Renal cortex interstitium (tissue), 11 donors: ENCODE results near the gene MSRB3. TPM values are rescaled to one million over a fixed set of nuclear protein-coding genes. Genes with fewer than 3 reads are reported as not detected.
A peak's percentile ranks its signal among the peaks of the same experiment; 100 is the strongest.
"Not testable (repeated sequence)": the region's sequence is repeated elsewhere in the genome, so short reads cannot be mapped to it uniquely, and the experiment has no call there.

ENCODE experiments used
- DNase-seq, 11 donors: peaks; one replicate each; pipeline ENCODE4 v3.0.0-alpha.2; 2013; ENCODE audit warnings: low read depth in 9 of 11, low spot score in 4 of 11; ENCODE audit errors: extremely low read depth in 1 of 11
- polyA plus RNA-seq, 3 donors: library from polyadenylated mRNA; unstranded; fragments of 120-200 nt; gene quantifications; one replicate each; pipeline ENCODE4 v1.2.1, GENCODE V29; 2013; ENCODE audit not compliant: insufficient read length in 3 of 3

MSRB3 gene
- polyA plus RNA-seq, 3 donors, result 20.6 to 24.8 (median 23.8) TPM

- peak in 1 of 11 donors; percentile 8 for DNase-seq
These were observed 398 bp upstream of the MSRB3 start for GRCh38 chr12:65277994-65278575.

DNA sequence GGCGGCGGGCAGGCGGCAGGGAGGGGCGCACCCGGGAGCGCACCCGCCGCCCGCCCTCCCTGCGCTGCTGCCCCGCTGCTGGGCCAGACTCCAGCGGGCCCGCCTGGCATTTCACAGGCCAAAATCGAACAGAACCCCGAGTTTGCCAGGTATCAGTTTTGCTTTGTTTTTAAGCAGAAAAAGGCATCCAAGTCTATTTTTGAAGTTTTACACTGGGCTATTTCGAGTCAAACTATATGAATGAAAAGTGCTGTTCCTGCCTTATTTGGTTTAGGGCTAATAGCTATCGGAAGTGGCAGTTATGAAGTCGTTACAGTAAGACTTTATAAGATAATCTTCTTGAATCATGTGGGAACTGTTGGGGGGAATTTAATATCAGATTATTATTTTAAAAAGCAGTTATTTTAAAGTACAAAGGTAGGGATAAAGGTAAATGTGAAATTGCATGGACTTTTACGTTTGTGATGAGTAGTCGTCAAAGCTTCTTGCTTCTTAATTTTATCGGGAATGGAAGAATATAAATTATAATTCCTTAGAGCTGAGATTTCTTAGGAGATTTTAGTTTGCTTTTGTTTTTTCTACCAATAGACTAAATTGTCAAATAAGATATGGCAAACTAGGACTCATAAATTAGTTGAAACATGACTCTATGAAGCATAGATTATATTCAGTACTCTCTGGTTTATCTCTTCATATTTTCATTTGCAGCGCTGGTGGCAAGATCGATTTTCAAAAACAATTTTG, 1.1 kb downstream of the MSRB3 start:
- DNase-seq, result peak in 1 of 11 donors; percentile 6

DNA sequence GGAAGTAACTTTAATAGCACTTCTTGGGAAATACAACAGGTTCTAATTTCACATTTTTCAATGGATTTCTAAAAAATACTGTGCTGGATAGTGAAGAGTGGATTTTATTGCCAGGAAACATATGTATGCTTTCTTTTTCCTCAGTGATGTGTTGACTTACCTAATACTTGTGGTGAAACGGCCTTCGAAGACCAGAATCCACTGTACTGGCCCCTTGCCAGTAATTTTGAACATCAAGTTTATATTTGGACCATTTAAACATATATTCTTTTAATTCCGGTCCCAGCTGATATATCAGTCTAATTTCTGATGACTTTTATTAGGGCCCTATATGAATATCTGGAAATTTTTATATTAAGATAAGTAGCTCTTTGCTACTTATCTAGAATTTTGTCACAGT, 1.8 kb downstream of the MSRB3 start:
- no peak for DNase-seq

- DNase-seq, result no peak
These were observed 4.4 kb downstream of the MSRB3 start for GRCh38 chr12:65282840-65283239.

DNA sequence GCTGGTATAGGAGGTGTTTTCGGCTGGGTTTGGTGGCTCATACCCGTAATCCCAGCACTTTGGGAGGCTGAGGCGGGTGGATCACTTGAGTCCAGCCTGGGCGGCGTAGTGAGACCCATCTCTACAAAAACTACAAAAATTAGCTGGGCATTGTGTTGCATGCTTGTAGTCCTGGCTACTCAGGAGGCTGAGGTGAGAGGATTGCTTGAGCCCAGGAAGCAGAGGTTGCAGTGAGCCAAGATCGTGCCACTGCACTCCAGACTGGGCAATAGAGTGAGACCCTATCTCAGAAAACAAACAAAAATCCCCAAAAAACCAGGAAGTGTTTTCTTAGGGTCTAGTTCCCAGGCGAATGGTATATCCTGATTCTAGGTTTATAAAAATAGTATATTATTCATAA, 7.0 kb downstream of the MSRB3 start:
- DNase-seq, result not testable (repeated sequence)

GRCh38 chr12:65287426-65287825, 8.9 kb downstream of the MSRB3 start:
- no peak for DNase-seq

DNA sequence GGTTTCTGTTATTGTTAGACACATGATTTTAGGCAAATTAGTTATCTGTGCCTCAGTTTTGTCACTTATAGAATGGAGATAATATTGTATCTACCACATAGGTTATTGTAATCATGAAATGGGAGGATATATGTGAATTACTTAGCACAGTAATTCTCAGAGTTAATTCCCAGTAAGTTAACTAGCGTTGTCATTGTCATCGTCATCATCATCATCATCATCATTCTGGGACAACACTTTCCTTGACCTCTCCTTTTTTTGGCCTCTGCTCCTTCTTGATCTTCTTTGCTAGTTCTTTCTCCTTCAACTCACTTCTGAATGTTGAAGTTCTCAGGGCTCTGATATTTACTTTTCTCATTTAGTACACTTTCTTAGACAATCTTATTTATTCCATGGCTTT, 13.8 kb downstream of the MSRB3 start:
- no peak for DNase-seq

GRCh38 chr12:65293735-65294134, 15.3 kb downstream of the MSRB3 start:
- DNase-seq, result no peak

DNA sequence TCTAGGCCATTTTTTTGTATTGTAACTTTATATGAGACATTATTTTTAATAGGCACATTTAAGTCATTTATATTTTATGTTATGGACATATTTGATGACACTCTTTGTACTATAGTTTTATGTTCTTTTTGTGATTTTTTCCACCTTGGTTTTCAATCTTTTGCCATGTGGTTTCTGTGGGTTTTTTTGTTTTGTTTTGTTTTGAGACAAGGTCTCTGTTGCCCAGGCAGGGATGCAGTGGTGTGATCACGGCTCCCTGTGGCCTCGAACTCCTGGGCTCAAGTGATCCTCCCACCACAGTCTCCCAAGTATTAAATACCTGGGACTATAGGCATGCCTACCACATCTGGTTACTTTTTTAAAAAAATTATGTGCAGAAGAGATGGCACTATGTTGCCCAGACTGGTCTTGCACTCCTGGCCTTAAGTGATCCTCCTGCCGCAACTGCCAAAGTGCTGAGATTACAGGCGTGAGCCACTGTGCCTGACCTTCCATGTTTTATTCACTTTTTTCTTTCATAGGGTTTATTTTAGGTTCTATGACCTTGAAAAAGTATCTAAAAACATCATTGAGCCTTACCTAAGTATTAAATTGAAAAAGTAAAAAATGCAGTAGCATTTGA, 16.3 kb downstream of the MSRB3 start:
- no peak for DNase-seq

- DNase-seq, result no peak
These were observed 18.2 kb downstream of the MSRB3 start for GRCh38 chr12:65296508-65297265.

GRCh38 chr12:65300097-65300496, 21.6 kb downstream of the MSRB3 start:
- DNase-seq, result no peak

GRCh38 chr12:65300679-65301349, 22.3 kb downstream of the MSRB3 start:
- no peak for DNase-seq

- no peak for DNase-seq
These were observed 24.4 kb downstream of the MSRB3 start for GRCh38 chr12:65302891-65303290.

- no peak for DNase-seq
These were observed 27.0 kb downstream of the MSRB3 start for GRCh38 chr12:65305346-65305950.

DNA sequence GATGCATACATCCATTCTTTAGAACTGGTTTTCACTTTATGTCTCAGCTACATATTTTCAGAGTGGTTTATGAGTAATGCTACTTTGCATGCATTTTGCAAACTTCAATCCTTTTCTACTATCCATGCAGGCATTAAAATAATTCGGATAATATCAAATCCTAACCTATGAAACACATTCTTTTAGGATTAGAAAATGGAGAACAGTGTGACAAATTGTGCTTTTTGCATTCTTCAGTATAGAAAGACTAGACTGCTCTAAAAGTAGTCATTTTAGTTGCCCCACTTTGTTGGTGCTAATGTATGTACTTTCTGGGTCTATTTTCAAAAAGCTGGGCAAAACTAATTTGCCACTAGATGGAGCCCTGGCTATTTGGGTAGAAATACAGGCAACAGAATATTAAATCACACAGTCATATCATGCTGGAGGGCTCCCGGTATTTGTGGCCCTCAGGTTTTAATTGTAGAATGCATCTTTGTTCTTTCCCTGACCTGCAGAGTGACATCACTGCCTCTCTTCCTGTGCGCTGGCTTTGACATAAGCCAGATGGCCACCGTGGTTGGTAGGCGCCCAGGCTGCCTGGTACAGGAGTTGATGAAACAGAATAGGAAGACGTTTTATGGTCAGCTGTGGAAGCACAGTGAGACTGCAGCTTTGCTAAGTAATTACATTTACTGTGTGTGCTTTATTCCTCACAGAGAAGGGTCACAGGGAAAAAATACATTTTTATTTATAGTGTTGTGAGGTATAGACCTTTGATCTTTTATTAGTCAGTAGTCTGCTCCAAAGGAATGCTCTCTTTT, 28.1 kb downstream of the MSRB3 start:
- peak in 1 of 11 donors; percentile 45 for DNase-seq

GRCh38 chr12:65307169-65307501, 28.7 kb downstream of the MSRB3 start:
- DNase-seq, result no peak

DNA sequence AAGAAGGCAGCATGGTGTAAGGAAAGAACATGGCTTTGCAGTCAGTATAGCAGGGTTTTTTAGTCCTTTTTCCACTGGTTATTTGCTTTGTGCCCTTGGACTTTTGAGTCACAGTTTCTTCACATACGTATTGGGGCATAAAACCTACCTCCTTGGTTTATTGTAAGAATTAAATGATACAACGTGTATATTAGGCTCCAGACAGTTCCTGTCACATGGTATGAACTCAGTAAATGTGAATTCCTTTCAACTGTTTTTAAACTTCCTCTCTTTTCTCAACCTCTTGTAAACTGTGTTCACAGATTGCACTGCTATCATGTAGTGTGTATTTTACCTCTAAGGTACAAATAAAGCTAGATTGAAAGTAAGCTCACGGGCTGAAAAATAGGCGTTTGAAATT, 29.5 kb downstream of the MSRB3 start:
- DNase-seq, result no peak

- DNase-seq, result no peak
These were observed 30.2 kb downstream of the MSRB3 start for GRCh38 chr12:65308601-65309071.
